GM18502 (cell line): ENCODE data around the gene SLCO2A1.

Experiments
- ATAC-seq: cut with Tn5 transposase; IDR thresholded peaks from one replicate; pipeline ENCODE4 v1.9.1; 2021; ENCODE audit warnings: mild to moderate bottlenecking; ENCODE audit not compliant: unreplicated experiment, poor library complexity

SLCO2A1 gene

DNA sequence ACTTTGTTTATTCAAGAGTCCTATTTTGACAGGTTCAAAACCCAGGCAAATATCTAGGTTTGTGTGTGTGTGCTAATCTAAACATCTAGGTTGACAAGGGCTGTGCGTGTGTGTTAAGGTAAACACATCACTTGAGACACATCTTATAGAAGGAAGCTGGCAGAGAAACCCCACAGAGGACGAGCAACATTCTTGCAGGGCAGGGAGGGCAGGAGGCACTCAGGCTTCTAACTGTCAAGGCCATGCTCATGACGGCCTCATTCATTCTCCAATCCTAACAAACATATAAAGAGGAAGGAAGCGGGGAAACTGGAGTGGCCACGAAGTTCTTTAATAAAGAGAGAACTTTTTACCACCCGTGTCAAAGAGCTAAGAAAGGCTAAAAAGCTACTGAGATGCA, 43.4 kb downstream of the SLCO2A1 start:
- no peak for ATAC-seq

DNA sequence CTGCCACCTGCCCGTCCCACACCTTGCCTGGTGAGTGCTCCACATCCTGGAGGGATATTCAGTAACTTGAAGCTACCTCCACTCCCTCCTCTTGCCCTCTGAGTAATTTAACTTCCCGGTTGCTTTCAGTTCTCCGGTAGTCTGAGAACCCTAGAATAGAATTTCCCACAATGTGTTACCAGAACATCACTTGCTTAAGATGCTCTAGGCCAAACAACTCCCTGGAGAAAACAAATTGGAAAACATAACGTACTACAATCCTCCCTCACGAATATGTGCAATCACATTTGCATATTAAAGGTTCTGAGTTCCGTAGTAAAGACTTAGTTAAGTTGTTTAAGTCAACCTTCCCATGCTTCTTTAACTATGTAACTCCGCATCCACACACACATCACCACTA, 44.8 kb downstream of the SLCO2A1 start:
- no peak for ATAC-seq

DNA sequence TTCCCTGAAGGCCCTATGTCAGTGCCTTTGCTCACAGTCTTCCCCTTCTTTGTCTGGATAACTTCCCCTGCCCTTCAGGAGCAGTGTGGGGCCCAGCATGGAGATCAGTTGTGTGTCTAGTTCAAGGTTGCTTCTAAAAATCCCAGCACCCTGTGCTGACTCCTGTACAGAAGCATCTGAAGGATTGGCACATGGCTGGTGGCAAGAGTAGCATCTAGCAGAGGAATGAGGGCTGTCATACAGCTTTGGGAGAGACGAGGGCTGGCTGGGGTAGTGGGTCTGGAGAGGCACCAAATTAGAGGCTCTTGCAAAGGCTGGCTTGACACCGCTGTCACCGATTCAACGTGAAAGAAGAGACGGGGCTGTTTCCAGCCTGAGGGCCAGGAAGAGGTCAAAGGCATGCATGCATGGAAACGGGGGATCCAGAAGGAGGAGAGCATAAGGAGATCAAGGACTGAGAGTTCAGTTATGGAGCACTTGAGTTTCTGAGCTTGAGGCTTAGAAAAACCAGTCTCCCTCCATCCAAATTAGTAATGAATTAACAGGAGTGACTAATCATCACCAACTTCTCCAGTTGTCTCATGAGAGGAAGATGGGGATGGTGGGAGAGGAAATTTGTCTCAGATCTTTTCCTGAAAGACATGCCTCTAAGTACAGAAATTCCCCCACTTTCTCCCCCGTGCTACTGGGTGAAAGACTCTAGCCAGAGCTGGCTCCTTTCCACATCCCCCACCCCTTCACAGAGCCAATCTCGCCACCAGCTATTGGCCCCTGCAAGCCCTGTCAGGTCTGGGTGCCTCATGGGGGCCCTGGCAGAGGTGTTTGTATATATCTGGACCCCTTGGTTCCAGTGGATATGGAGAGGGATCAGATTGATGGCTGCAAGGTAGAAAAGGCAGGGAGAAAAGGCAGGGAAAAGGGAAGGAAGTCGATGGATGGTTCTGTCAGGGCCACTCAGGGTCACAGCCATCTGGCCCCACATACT, 45.9 kb downstream of the SLCO2A1 start:
- ATAC-seq, result no peak

DNA sequence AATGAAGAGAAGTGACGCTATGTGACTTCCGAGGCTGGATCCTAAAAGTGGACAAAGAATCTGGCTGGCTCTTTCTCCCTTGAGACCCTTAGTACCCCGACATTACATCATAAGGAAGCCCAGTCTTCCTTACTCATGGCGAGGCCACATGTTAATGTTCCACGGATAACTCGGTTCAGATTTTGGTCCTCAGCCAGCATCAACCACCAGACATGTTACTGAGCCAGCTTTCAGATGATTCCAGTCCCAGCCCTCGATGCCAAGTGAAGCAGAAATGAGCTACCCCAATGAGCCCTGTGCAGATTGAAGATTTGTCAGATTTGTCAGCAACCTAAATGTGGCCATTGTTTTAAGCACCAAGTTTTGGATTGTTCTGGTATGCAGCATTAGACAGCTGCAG, 46.6 kb downstream of the SLCO2A1 start:
- no peak for ATAC-seq

DNA sequence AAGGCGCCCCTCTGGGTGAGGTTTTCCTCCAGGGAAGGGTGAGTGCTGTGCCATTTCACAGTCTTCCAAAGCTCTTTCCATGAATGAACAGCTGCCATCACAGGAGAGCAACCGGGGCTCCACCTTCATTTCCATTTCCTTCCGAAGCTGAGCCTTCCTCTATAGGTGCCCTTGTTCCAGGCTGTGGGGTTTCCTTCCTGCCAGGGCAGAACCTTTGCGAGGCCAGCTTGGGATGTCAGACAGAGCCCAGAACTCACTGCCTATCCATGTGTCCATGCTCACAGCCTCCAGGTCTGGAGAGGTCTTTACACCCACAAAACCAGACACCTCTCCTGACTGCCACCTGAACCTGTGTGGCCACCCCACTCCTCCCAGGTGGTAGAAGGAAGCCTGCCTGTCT, 49.2 kb downstream of the SLCO2A1 start:
- ATAC-seq, result no peak

DNA sequence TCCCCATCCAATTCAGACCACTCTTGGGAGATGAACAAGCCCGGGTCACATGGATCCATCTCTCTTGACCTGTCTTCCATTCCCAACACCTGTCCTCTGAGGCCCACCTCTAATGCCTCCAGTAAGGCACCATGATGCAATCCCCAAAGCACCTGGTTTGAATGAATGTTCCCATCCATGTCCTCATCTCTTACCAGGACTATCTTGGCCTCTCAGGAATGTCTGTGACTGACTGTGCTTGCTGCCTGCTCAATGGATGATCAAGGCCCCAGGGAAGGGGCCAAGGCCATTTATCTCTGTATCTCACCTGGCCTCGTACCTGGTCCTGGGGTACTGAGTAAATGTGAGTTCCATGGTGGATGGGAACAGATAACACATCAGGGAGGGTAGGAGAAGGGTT, 49.7 kb downstream of the SLCO2A1 start:
- no peak for ATAC-seq

DNA sequence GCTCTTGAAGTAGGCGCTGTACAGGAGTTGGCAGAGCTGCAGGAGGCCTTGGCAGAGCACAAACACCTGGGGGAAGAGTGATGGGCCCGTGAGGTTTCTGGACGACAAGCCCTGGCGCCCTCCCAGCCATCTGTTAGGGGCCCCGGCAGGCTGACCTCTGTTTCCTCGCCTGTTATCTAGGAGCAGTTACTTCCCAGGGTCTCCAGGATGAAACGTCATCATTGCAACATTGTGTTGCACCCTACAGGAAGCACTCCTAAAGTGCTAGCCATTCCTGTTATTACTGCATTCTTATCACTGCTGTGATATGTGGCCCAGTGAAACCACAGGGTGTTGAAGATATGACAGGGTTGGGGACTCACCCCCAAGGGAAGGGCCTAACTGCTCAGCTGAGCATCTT, 50.2 kb downstream of the SLCO2A1 start:
- ATAC-seq, result no peak

DNA sequence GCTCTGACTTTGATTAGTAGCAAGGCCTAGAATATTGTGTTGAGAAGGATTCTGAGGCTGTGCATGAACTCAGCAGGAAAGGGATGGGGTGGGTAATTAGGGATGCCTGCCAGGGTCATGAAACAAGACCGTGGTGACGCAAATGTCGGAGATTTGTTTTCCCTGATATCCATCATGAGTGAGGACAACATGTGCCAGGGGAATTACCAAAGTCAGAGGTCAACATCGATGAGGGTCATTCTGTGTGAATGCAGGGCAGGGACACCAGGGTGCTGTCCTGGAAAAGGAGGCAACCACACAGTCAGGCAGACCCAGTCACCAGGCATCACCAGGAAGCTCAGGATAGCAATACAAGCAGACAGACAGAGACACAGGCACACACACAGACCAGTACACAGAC, 52.2 kb downstream of the SLCO2A1 start:
- no peak for ATAC-seq

DNA sequence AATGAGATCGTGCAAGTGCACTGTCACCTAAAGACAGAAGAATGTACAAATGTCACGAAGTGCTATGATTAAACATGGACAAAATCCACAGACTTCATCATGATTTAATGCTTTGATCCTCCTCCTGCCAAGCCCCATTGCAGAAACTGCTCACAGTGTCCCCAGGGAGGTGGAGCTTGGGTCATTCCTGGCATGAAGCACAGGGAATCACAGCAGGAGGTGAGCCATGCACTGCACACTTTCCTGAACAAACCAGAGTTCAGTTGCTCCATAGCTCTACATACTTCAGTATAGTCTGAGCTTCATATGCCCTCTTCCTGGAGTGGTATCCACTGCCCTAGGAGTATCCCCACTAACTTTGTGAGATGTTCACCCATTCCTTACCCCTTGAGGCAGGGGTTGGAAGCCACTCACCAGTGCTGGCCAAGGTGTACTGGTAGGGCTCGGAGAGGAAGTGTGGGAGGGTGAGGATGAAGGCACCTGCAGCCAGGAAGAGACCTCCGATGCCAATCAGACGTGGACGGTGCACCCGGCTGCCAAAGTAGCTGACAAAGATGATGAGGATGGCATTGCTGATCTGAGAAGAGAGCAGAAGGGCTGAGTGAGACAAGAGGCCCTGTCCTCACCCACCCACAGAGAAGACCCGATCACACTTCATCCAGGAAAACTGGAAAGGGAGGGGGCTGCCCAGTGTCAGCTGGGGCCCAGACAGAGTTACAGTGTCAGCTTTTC, 56.3 kb downstream of the SLCO2A1 start:
- no peak for ATAC-seq

DNA sequence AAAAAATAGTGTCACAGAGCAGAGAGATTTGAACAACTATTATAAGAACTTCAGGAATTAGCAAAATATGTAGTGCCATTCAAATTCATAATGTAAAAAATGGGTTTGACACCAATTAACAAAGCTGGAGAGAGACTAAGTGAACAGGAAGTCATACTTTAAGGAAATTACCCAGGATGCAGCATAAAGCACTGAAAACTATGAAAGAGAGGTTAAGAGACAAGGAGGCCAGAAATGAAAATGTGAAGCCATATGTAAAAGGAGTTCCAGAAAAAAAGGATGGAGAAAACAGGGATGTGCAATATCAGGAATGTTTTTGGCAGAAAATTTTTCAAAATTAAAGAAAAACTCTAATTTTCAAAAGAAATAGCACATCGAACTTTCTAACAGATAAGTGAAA, 57.6 kb downstream of the SLCO2A1 start:
- ATAC-seq, result no peak

DNA sequence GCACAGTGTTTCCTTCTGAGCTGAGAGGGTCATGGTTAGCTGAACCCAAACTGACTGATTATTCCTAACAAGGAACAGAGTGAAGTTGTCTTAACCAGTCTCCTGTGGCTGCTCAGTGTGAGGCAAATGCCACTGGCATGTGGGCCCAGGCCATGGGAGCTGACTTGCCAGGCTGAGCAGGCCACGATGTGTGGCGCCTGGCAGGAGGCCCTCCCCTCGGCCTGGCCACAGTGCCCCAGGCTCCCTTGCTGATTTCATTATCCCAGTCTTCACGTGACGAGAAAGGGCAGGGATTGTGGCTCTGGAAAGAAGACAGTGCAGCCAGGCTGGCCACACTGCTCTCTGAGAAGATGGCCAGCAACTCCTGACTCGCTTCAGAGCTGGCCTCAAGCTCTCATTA, 58.8 kb downstream of the SLCO2A1 start:
- no peak for ATAC-seq

DNA sequence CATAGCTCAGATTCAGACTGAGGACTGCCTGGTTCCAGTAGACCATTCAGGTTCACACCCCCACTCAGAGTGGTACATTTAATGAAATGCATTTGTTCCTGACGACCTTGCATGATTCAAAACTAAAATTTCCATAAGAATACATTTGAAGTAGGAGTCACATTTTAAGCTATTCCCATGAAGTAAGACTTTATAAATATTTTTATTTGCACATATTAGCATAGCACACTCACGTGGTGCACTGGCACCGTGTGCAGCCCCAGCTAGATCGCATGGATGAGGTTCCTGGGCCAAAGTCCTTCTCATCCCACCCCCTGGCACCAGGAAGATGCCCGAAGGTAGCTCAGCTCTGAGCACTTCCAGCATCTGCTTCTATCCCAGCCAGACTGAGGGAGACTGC, 59.4 kb downstream of the SLCO2A1 start:
- ATAC-seq, result no peak

DNA sequence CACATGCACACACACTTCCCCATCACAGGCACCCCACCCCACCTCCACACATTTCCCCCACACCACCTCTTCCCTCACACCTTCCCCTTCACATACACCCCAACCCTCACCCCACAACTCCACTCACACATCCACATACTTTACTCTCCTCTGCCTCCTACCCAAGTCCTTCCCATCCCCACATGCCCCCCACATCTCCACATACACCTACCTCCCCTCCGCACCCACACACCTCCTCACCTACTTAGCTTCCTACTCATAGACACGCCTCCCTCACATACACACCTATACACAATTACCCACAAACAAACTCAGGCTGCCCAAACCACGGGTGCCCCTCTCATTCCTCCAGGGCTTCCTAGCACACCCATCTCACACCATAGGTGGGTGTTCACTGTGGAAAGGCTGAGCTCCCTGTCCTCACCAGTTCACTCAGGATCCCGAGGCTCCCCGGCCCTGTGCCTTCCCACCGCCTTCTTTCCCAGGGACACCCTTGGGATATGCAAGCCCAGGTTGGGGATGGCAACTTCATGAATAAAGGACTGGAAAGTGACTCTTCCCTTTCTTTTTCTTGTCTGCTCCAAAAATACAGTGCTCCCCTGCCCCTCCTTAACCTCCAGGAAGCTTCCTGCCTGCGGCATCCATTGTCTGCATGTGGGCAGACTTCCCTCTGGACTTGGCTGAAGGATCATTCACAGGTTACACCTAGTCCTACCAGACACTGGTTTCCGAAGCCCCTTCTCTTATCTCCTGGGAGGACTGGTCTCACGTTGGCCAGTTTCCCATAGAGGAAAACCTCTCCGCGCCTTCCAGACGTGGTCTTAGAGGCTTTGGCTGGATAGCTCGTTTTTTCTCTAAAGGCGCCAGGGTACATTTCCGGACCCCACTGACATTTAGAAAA, 61.5 kb downstream of the SLCO2A1 start:
- ATAC-seq, result no peak

DNA sequence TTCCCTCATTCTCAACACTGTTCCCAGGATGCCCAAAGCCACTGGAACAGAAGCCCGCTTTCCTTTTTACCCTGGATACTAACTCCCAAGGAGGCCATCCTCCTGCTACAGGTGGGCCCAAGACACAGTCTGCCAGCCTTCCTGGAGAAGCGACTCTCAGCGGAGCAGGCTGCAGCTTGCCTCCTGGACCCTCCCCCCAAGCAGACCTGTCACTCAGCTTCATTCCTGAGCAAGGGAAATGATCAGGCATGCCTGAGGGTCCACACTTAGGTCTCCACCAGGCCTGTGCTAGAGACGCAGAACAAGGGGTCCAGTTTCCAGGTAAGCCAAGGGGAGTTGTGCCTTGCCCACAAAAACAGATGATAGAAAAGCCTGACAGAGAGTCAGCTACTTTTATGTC, 62.8 kb downstream of the SLCO2A1 start:
- no peak for ATAC-seq

DNA sequence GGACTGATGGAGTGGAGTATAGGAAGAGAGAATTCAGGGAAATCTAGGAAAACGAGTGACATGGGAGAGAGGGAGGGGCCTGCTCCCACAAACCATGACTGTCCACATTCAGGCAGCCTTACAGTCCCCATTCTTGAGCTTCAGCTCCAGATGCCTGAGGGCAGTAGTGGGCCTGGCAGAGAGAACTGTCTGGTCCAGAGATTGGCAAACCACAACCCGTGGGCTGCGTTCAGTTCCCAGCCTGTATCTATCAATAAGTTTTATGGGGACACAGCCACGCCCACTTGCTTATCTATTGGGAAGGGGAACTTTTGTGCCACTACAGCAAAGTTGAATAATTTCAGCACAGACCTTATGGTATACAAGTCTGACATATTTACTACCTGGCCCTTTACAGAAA, 63.8 kb downstream of the SLCO2A1 start:
- ATAC-seq, result no peak

DNA sequence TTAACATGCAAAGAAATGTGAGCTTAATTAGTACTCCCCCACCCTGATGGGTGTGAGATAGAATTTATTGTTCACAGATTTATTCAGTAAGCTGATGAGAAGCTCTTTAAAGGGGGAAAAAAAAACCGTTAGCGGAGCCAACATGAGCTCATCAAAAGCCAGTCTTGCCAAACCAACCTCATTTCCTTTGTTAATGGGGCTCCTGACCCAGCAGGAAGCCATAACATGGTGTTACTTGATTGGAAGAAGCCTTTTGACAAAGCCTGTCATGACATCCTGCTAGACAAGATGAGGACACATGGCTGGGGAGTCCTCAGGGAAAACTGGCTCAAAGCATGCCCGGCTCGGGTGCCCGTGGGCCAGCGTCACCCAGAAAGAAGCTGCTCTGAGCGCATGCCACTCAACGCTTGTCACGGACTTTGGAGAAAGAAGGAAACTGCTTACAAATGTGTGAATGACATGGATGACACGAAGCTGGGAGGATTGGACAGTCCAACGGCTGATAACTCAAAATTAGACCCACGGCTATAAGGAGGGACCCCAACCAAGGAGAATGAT, 64.6 kb downstream of the SLCO2A1 start:
- no peak for ATAC-seq

DNA sequence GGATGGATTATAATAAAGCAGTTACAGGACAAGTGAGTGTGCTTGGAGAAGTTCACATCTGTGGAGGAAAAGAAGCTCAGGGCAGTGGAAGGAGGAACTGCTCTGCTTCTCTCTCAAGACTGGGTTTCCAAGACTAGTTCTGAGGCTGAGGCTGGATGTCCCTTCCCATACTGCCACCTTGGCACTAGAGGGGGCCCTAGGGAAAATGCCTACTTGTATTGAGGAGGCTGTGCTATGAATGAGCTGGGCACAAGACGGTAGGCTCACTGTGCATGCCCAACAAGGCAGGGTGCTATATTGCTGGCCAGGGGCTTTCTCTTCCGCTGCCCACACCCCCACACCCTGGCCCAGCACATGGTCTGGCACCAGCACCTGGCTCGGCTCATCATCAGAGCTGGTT, 65.2 kb downstream of the SLCO2A1 start:
- no peak for ATAC-seq

DNA sequence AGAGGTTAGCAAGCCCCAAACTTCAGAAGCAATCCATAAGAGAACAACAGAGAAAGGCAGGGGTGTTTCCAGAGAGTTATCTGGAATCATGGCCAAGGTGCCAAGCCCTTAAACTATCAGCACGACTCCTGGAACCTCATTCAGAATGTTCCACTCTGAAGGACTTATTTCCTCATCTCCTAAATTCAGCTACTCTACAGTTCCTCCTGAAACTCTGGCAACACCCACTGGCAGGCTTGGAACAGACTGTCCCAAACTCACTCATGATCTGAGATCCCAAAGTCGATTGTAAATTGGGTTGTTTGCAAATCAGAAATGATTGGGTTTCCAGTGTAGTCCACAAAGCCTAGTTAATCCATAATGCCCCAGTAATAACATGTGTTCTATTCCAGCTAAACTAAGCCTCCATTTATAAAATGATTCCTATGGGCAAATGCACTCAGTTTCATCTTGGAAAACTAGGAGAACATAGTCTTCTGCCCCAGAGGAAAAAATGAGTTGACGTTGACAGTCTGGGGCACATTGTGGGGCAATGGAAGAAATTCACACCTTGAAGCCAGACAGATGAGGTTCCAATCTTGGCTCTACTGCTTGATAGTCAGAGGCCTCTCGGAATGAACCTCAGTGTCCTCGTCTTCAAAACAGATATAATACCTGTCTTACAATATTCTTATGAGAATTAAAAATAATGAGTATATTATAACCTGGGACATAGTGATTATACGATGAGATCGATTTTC, 65.9 kb downstream of the SLCO2A1 start:
- ATAC-seq, result no peak

DNA sequence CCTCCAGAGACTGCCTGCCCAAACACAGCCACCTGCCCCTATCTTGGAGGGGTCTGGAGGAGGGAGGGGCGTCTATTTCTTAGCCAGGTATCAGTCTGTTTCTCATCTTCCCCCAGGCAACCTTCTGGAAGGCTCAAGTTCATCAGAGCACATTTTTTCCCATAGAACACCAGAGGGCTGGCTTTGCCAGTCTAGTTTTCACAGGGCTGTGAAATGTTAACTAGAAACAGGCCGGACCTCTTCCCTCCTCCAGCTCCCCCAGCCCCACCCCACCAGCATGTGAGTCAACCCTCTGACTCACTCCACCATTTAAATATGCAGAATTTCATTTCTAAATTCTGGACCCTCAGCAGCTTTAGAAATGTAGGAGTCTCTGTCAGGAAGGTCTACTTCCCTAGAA, 66.9 kb downstream of the SLCO2A1 start:
- no peak for ATAC-seq
